Measurements from ENCODE around the gene GNPNAT1. TPM values are rescaled to one million over a fixed set of nuclear protein-coding genes. Genes with fewer than 3 reads are reported as not detected.

Gene GNPNAT1
- total and polyA plus RNA-seq, 12 donors: 2.1 to 12.7 (median 5.3) TPM

DNA sequence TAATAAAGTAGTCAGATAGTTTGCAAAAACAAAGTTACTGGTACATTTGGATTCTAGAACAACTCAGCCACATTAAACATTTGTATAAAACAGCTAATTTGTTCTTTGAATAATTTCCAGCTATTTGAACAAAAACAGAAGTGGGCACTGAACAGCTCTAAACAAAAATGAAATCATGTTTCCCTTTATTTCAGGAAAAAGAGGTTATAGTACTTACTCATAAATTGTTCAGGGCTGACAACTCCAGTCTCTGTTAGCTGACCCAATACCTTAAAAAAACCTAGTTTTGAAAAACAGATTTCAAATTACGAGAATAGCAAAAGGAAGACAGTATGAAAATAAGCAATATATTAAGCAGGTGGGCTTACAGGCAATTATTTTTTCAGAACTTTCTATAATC lies 8.2 kb downstream of the GNPNAT1 start:
- peaks cover 0 to 61% (median 7%) of the 10 kb centered on the region in 9 donors for H3K36me3 ChIP-seq
- H3K4me3 ChIP-seq: no peak overlapping the region
- no peak for DNase-seq
- no peaks in the 10 kb centered on the region for H3K9me3 ChIP-seq
- H3K27ac ChIP-seq: no peak overlapping the region
- TF ChIP-seq, protein P1, sequence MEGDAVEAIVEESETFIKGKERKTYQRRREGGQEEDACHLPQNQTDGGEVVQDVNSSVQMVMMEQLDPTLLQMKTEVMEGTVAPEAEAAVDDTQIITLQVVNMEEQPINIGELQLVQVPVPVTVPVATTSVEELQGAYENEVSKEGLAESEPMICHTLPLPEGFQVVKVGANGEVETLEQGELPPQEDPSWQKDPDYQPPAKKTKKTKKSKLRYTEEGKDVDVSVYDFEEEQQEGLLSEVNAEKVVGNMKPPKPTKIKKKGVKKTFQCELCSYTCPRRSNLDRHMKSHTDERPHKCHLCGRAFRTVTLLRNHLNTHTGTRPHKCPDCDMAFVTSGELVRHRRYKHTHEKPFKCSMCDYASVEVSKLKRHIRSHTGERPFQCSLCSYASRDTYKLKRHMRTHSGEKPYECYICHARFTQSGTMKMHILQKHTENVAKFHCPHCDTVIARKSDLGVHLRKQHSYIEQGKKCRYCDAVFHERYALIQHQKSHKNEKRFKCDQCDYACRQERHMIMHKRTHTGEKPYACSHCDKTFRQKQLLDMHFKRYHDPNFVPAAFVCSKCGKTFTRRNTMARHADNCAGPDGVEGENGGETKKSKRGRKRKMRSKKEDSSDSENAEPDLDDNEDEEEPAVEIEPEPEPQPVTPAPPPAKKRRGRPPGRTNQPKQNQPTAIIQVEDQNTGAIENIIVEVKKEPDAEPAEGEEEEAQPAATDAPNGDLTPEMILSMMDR (IDR thresholded peaks at IDR 0.05): no peak
- WGBS, 2 donors: 93 to 98% methylated on average over 1 of the region's 1 CpG
- H3K4me1 ChIP-seq: peaks cover 0 to 8% (median 0%) of the 10 kb centered on the region in 9 donors
- no peak for ATAC-seq
- H3K27me3 ChIP-seq: no peaks in the 10 kb centered on the region
- intact Hi-C loops (cut with DNase I): loop anchor here in 2 of 10 donors (10.0 kb wide), 1 partner anchor 48 kb away; the partner anchor contains the start of gene STYX (in 2 of the 2)

GRCh38 chr14:52781629-52782028 lies 9.8 kb downstream of the GNPNAT1 start:
- intact Hi-C loops (cut with DNase I): loop anchor here in 2 of 10 donors (10.0 kb wide), 1 partner anchor 47 kb away; the partner anchor contains the start of gene STYX (in 2 of the 2)
- Histone ChIP-seq H3K9me3 (no peaks in the 10 kb centered on the region), H3K4me1 (peaks cover 0 to 8% (median 0%) of the 10 kb centered on the region in 9 donors), H3K27me3 (no peaks in the 10 kb centered on the region), H3K4me3 (no peak overlapping the region), H3K27ac (no peak overlapping the region), H3K36me3 (peaks cover 0 to 77% (median 7%) of the 10 kb centered on the region in 9 donors)
- no peak for DNase-seq
- TF ChIP-seq, protein P1 (IDR thresholded peaks at IDR 0.05): no peak
- whole genome bisulfite sequencing, 2 donors: 98 to 100% methylated on average over 1 of the region's 1 CpG
- ATAC-seq: no peak

DNA sequence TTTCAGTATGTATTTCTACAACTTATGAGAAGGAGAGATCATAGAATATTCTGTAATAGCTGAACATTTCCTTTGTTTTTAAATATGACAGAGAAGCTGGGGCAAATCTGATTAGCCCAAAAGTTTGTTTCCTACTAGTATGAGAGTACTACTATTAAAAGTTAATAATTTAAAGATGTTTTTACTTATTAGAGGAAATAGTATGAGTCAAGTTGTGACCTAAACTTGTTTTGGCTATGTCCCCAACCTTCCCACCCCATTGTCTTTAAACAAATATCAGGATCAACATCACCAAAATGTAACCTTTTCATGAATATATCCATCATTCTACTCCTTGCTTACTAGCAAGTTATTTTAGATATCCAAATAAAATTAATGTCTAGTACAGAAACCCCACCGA lies 10.5 kb downstream of the GNPNAT1 start:
- Histone ChIP-seq H3K4me3 (no peak overlapping the region), H3K9me3 (no peaks in the 10 kb centered on the region), H3K36me3 (peaks cover 0 to 84% (median 11%) of the 10 kb centered on the region in 9 donors), H3K4me1 (peaks cover 0 to 8% (median 0%) of the 10 kb centered on the region in 9 donors), H3K27me3 (no peaks in the 10 kb centered on the region), H3K27ac (no peak overlapping the region)
- WGBS, 2 donors: 93 to 96% methylated on average over 1 of the region's 1 CpG
- ATAC-seq (no peak), DNase-seq (no peak)
- intact Hi-C loops (cut with DNase I): loop anchor here in 2 of 10 donors (10.0 kb wide), 1 partner anchor 46 kb away; the partner anchor contains the start of gene STYX (in 2 of the 2)
- TF ChIP-seq, protein P1 (IDR thresholded peaks at IDR 0.05): no peak

GRCh38 chr14:52778702-52779101 lies 12.7 kb downstream of the GNPNAT1 start:
- intact Hi-C loops (cut with DNase I): no loop called here
- TF ChIP-seq, protein P1 (IDR thresholded peaks at IDR 0.05): no peak
- H3K36me3 ChIP-seq: peaks cover 0 to 99% (median 11%) of the 10 kb centered on the region in 9 donors
- H3K27ac ChIP-seq: no peak overlapping the region
- DNase-seq (no peak), ATAC-seq (no peak)
- WGBS, 2 donors: 92% methylated on average over 7 of the region's 7 CpGs
- no peaks in the 10 kb centered on the region for H3K9me3 ChIP-seq
- no peak overlapping the region for H3K4me3 ChIP-seq
- peaks cover 0 to 5% (median 0%) of the 10 kb centered on the region in 9 donors for H3K4me1 ChIP-seq
- no peaks in the 10 kb centered on the region for H3K27me3 ChIP-seq
